Measurements from ENCODE around the gene TSC2.

- TF ChIP-seq POLR2AphosphoS5 (IDR thresholded peaks at IDR 0.05; ENCODE audit: low read depth, low read length), result no peak
- TF ChIP-seq POLR2A (IDR thresholded peaks at IDR 0.05; ENCODE audit: low read depth, low read length), result no peak
- no peak for TF ChIP-seq TAF1 (IDR thresholded peaks at IDR 0.05; ENCODE audit: borderline replicate concordance, low read depth, low read length)
These were observed 45.1 kb downstream of the TSC2 start for GRCh38 chr16:2092866-2093265.

All from GM12892 (cell line).